Endothelial cell of umbilical vein (primary cell): ENCODE data around the gene ABHD5. TPM values are rescaled to one million over a fixed set of nuclear protein-coding genes. Genes with fewer than 3 reads are reported as not detected.

Experiments
- BruUV-seq: library from RNA; stranded (reverse); fragments of 400-500 nt; replicated peaks from 2 replicates; lab custom pipeline; 2021; lab: Mats Ljungman, UMichigan
- CTCF ChIA-PET: fragments of 300-600, 350-600 bp; sonication (Branson Sonifier 250); formaldehyde crosslinking; loops from one replicate; lab custom pipeline; 2021; ENCODE audit warnings: antibody characterized with exemption, inconsistent platforms; lab: Charles Lee
- POLR2A ChIA-PET: fragments of 300-600, 350-600 bp; sonication (Branson Sonifier 250); formaldehyde crosslinking; loops from one replicate; lab custom pipeline; 2021; ENCODE audit warnings: antibody characterized with exemption, inconsistent platforms; lab: Charles Lee
- DNase-seq: peaks from one replicate; pipeline ENCODE4 v3.0.0-alpha.2; 2011; ENCODE audit warnings: low read depth, low spot score
- FAIRE-seq: peaks from 2 replicates; lab custom pipeline; 2011; peaks lifted over from hg19 to GRCh38; lab: Jason Lieb, UNC
- H2AFZ ChIP-seq: 2 replicates; pipeline ENCODE4 v1.6.0; 2012; ENCODE audit warnings: low read depth, low read length, control low read depth, inconsistent platforms
- H3K27ac ChIP-seq: 2 replicates; pipeline ENCODE4 v1.5.1; 2011; ENCODE audit warnings: low read depth, mild to moderate bottlenecking, control low read depth, low read length, moderate library complexity; ENCODE audit not compliant: insufficient read depth
- H3K27me3 ChIP-seq, 2 experiments: 2 replicates each; pipeline versions ENCODE4 v1.6.0 to v1.6.1; 2011; ENCODE audit warnings: low read length in 2 of 2, mixed read lengths in 1 of 2; ENCODE audit not compliant: control insufficient read depth in 2 of 2, insufficient read depth in 2 of 2
- H3K36me3 ChIP-seq, 2 experiments: 2 replicates in 1 of 2; 3 replicates in 1 of 2; pipeline ENCODE4 v1.5.1; 2011; ENCODE audit warnings: low read length in 2 of 2, mild to moderate bottlenecking in 1 of 2, moderate library complexity in 1 of 2; ENCODE audit not compliant: control insufficient read depth in 2 of 2, insufficient read depth in 2 of 2; ENCODE audit errors: extremely low read depth in 1 of 2
- H3K4me1 ChIP-seq: 3 replicates; pipeline ENCODE4 v1.5.1; 2011; ENCODE audit warnings: mild to moderate bottlenecking, low read length; ENCODE audit not compliant: control insufficient read depth, insufficient read depth; ENCODE audit errors: extremely low read depth
- H3K4me2 ChIP-seq: 2 replicates; pipeline ENCODE4 v1.6.1; 2011; ENCODE audit warnings: low read length, control low read depth, mixed read lengths; ENCODE audit not compliant: insufficient read depth
- H3K4me3 ChIP-seq, 3 experiments: fragments of 200-600 bp in 1 of 3; sonication (generic), shearing (Covaris generic) in 1 of 3; replicated peaks in 1 of 3; 2 replicates each; pipeline ENCODE4 v1.5.1; 2011 to 2016; ENCODE audit warnings: control low read depth in 3 of 3, low read length in 3 of 3, mild to moderate bottlenecking in 2 of 3, inconsistent platforms in 1 of 3, low read depth in 1 of 3, moderate library complexity in 1 of 3; ENCODE audit not compliant: insufficient read depth in 1 of 3
- H3K79me2 ChIP-seq: 2 replicates; pipeline ENCODE4 v1.6.0; 2012; ENCODE audit warnings: low read length, inconsistent platforms; ENCODE audit not compliant: control insufficient read depth, insufficient read depth
- H3K9ac ChIP-seq: replicated peaks from 2 replicates; pipeline ENCODE3; 2011; ENCODE audit warnings: low read length, control low read depth; ENCODE audit not compliant: insufficient read depth; ENCODE audit errors: extremely low read depth
- H3K9me1 ChIP-seq: replicated peaks from 3 replicates; pipeline ENCODE4 v1.6.0; 2011; ENCODE audit warnings: mild to moderate bottlenecking, low read length; ENCODE audit not compliant: control insufficient read depth, insufficient read depth; ENCODE audit errors: extremely low read depth
- H3K9me3 ChIP-seq: replicated peaks from 2 replicates; pipeline ENCODE4 v1.5.1; 2012; ENCODE audit warnings: low read length, inconsistent platforms; ENCODE audit not compliant: control insufficient read depth, insufficient read depth
- H4K20me1 ChIP-seq: replicated peaks from 2 replicates; pipeline ENCODE3; 2011; ENCODE audit warnings: mild to moderate bottlenecking, low read length; ENCODE audit not compliant: control insufficient read depth, insufficient read depth; ENCODE audit errors: extremely low read depth
- EZH2 ChIP-seq: IDR thresholded peaks from 2 replicates; pipeline ENCODE4 v1.6.1; 2012; ENCODE audit warnings: borderline replicate concordance, low read depth, mild to moderate bottlenecking, moderate library complexity, low read length, inconsistent platforms; ENCODE audit not compliant: severe bottlenecking
- FOS ChIP-seq: IDR thresholded peaks from 2 replicates; pipeline ENCODE4 v1.6.1; 2011; ENCODE audit warnings: mild to moderate bottlenecking, low read length, moderate library complexity, borderline replicate concordance; ENCODE audit not compliant: insufficient read depth
- GATA2 ChIP-seq: IDR thresholded peaks from 2 replicates; pipeline ENCODE4 v1.7.0; 2011; ENCODE audit warnings: low read depth, mild to moderate bottlenecking, moderate library complexity, mixed read lengths, low read length; ENCODE audit not compliant: insufficient read length, insufficient read depth
- JUN ChIP-seq: IDR thresholded peaks from 2 replicates; pipeline ENCODE4 v1.6.1; 2011; ENCODE audit warnings: borderline replicate concordance, low read depth; ENCODE audit not compliant: insufficient read length, insufficient read depth
- MYC ChIP-seq: IDR thresholded peaks from one replicate; pipeline ENCODE4 v1.6.1; 2011; ENCODE audit warnings: mild to moderate bottlenecking, low read depth, low read length
- POLR2A ChIP-seq: IDR thresholded peaks from 2 replicates; pipeline ENCODE4 v1.6.1; 2012; ENCODE audit warnings: low read depth, mild to moderate bottlenecking, control low read depth, low read length
- POLR2AphosphoS5 ChIP-seq: IDR thresholded peaks from 2 replicates; pipeline ENCODE4 v1.6.1; 2012; ENCODE audit warnings: low read depth, mild to moderate bottlenecking, control low read depth, low read length, moderate library complexity; ENCODE audit not compliant: insufficient read depth
- dilution Hi-C: fragments of 300-500 bp; cut with MboI; formaldehyde crosslinking; loops from one replicate; pipeline ENCODE4 v1.15.0; 2019; ENCODE audit warnings: low sequenced_read_pairs; ENCODE audit not compliant: extremely low pct_ligation_motif_present
- intact Hi-C: fragments of 100-400 bp; cut with micrococcal nuclease; formaldehyde crosslinking; loops from one replicate; pipeline ENCODE4 v1.10.0; 2022
- polyA plus RNA-seq, 4 experiments: library from polyadenylated mRNA; depleted of rRNA in 3 of 4; stranded (reverse) in 3 of 4; unstranded in 1 of 4; fragments of >200 nt; gene quantifications; 2 replicates each; pipeline versions ENCODE4 v1.2.1 to v1.2.3, GENCODE V29; 2011 to 2012; ENCODE audit warnings: missing spikeins in 1 of 4
- total RNA-seq: library from RNA; stranded (reverse); gene quantifications from 2 replicates; pipeline ENCODE4 v1.2.3, GENCODE V29; 2021
- TF ChIP-seq, protein P1 (sequence below): IDR thresholded peaks from 2 replicates; pipeline ENCODE4 v1.6.1; 2011; ENCODE audit not compliant: insufficient read depth, insufficient read length
- TF ChIP-seq, protein P2 (sequence below), 2 donors: IDR thresholded peaks; 1 replicate in 1 of 2; 2 replicates in 1 of 2; pipeline ENCODE4 v1.5.1; 2011; ENCODE audit warnings: low read length in 2 of 2, mild to moderate bottlenecking in 2 of 2, moderate library complexity in 2 of 2, control low read depth in 1 of 2, inconsistent platforms in 1 of 2, low read depth in 1 of 2; ENCODE audit not compliant: insufficient read depth in 1 of 2; ENCODE audit errors: extremely low read depth in 1 of 2

Gene ABHD5
- total and polyA plus RNA-seq, 2 donors (not counting 3 experiments of a cell fraction or from before 2014, with no cell fraction given): 10.0 to 21.2 TPM

DNA sequence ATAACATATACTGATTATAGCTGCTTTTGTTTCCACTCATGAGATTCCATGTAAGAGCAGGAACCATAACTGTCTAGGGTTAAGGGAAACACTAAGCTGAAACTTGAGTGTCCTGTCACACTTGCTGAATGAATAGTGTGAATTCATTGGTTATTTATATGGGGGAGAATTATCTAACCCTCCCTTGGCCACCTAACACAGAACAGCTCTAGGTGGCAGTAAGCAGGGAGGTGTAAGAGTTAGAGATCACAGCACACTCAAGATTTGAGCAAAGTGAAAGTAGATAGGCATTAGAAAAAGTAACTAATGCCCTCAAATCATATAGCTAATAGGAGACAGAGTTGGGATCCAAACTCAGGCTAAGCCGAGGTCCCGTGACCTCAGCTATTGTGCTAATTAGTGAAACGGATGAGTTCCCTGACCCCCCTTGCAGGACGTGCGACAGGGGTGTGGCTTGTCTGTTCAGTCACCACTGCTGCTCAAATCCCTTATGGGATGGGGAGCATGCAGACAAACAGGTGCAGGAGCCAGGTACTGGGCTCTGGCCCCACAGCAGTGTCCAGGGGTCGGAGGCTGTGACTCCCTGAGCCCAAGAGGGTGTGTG is 41.3 kb upstream of the ABHD5 start:
- intact Hi-C loops: no loop called here
- no peak overlapping the region for H3K9ac ChIP-seq
- H3K4me1 ChIP-seq: no peaks in the 10 kb centered on the region
- H3K79me2 ChIP-seq: no peaks in the 10 kb centered on the region
- H3K9me1 ChIP-seq: no peaks in the 10 kb centered on the region
- DNase-seq (no peak), FAIRE-seq (no peak)
- no peaks in the 10 kb centered on the region for H3K27me3 ChIP-seq
- ChIA-PET CTCF (no interaction called here), POLR2A (no interaction called here)
- no peak overlapping the region for H3K27ac ChIP-seq
- no peak overlapping the region for H3K4me2 ChIP-seq
- dilution Hi-C loops: no loop called here
- no peak overlapping the region for H3K4me3 ChIP-seq
- H4K20me1 ChIP-seq: no peaks in the 10 kb centered on the region
- no peak for TF ChIP-seq JUN
- TF ChIP-seq MYC: no peak
- TF ChIP-seq, protein P1, sequence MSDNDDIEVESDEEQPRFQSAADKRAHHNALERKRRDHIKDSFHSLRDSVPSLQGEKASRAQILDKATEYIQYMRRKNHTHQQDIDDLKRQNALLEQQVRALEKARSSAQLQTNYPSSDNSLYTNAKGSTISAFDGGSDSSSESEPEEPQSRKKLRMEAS: no peak
- TF ChIP-seq, protein P2, sequence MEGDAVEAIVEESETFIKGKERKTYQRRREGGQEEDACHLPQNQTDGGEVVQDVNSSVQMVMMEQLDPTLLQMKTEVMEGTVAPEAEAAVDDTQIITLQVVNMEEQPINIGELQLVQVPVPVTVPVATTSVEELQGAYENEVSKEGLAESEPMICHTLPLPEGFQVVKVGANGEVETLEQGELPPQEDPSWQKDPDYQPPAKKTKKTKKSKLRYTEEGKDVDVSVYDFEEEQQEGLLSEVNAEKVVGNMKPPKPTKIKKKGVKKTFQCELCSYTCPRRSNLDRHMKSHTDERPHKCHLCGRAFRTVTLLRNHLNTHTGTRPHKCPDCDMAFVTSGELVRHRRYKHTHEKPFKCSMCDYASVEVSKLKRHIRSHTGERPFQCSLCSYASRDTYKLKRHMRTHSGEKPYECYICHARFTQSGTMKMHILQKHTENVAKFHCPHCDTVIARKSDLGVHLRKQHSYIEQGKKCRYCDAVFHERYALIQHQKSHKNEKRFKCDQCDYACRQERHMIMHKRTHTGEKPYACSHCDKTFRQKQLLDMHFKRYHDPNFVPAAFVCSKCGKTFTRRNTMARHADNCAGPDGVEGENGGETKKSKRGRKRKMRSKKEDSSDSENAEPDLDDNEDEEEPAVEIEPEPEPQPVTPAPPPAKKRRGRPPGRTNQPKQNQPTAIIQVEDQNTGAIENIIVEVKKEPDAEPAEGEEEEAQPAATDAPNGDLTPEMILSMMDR (IDR thresholded peaks at IDR 0.05; ENCODE audit: extremely low read depth in 1 of 2, insufficient read depth in 1 of 2, low read depth in 1 of 2, low read length in 2 of 2): no peak
- TF ChIP-seq POLR2A: no peak
- TF ChIP-seq FOS: no peak
- TF ChIP-seq POLR2AphosphoS5: no peak
- no peak for TF ChIP-seq GATA2
- TF ChIP-seq EZH2: no peak
- no peaks in the 10 kb centered on the region for H3K9me3 ChIP-seq
- H2AFZ ChIP-seq: no peak overlapping the region
- H3K36me3 ChIP-seq: no peaks in the 10 kb centered on the region
- no TSS peak for BruUV-seq
